Skeletal muscle tissue (tissue), 4 donors: ENCODE measurements around the gene BCL11A. TPM values are rescaled to one million over a fixed set of nuclear protein-coding genes. Genes with fewer than 3 reads are reported as not detected.

Source experiments
- H3K27ac ChIP-seq: one replicate; pipeline ENCODE4 v1.7.0; 2013; ENCODE audit warnings: mild to moderate bottlenecking, low read depth, low read length, inconsistent platforms
- H3K27me3 ChIP-seq, 3 donors: one replicate each; pipeline ENCODE4 v1.7.0; 2013; ENCODE audit warnings: low read length in 3 of 3; ENCODE audit not compliant: control insufficient read depth in 3 of 3, insufficient read depth in 3 of 3
- H3K36me3 ChIP-seq, 3 donors: one replicate each; pipeline ENCODE4 v1.7.0; 2013; ENCODE audit warnings: low read length in 3 of 3; ENCODE audit not compliant: control insufficient read depth in 3 of 3, insufficient read depth in 3 of 3
- H3K4me1 ChIP-seq, 3 donors: one replicate each; pipeline ENCODE4 v1.7.0; 2013; ENCODE audit warnings: low read length in 3 of 3, mild to moderate bottlenecking in 3 of 3; ENCODE audit not compliant: control insufficient read depth in 3 of 3, insufficient read depth in 3 of 3
- H3K4me3 ChIP-seq, 3 donors: one replicate each; pipeline ENCODE4 v1.7.0; 2013; ENCODE audit warnings: low read length in 3 of 3
- H3K9ac ChIP-seq, 3 donors: one replicate each; pipeline ENCODE4 v1.7.0; 2013; ENCODE audit warnings: low read length in 3 of 3, mild to moderate bottlenecking in 3 of 3, moderate library complexity in 2 of 3, low read depth in 1 of 3
- H3K9me3 ChIP-seq, 3 donors: one replicate each; pipeline ENCODE4 v1.7.0; 2013; ENCODE audit warnings: low read length in 3 of 3; ENCODE audit not compliant: control insufficient read depth in 3 of 3
- total RNA-seq: library from RNA; depleted of rRNA; stranded (reverse); fragments of >200 nt; gene quantifications from one replicate; pipeline ENCODE4 v1.2.3, GENCODE V29; 2014
- donor health status: Osteomylitis.

The BCL11A gene
- total RNA-seq, 1 donor from 2014 or later = 4.2 TPM

- no peaks in the 10 kb centered on the region for H3K36me3 ChIP-seq
- H3K27ac ChIP-seq = no peak overlapping the region
- H3K27me3 ChIP-seq = peaks cover 17 to 57% (median 28%) of the 10 kb centered on the region in 3 donors
- H3K4me1 ChIP-seq = no peaks in the 10 kb centered on the region
- no peaks in the 10 kb centered on the region for H3K9me3 ChIP-seq
- H3K4me3 ChIP-seq = no peak overlapping the region
- H3K9ac ChIP-seq = no peak overlapping the region
Observed at GRCh38 chr2:60535685-60536312, 17.7 kb downstream of the BCL11A start.

- Histone ChIP-seq H3K9me3 (no peaks in the 10 kb centered on the region), H3K9ac (no peak overlapping the region), H3K4me3 (no peak overlapping the region), H3K36me3 (no peaks in the 10 kb centered on the region), H3K4me1 (no peaks in the 10 kb centered on the region), H3K27me3 (peaks cover 13 to 52% (median 31%) of the 10 kb centered on the region in 3 donors), H3K27ac (no peak overlapping the region)
Observed at GRCh38 chr2:60534892-60535684, 18.4 kb downstream of the BCL11A start.

DNA sequence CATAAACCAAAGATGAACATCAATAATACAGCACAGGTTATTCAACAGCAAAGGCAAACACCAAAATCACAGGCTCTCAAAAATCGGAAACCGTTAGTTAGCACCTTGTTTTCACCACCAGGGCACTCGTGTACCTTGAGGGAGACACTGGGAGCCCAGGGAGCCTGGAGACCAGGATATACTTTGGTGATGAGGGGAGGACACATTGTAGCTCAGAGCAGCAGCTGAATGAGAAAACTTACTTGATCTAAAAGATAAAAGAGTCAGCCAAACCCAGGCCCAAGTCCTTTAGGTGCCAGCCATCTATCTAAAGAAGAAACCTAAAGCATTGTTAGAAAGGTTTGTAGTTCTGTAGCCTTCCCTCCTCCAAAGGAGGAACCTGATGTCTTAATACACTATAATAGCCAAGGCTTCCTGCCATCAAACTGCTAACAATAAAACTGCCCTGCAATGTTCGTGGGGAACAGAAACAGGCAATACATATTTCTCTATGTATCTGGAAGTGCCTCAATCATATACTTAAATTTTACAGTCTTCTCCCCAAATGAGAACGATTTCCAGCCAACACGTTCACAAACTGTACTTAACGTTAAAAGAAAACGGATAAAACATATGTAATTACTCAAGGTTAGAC lies 19.3 kb downstream of the BCL11A start:
- Histone ChIP-seq H3K9me3 (no peaks in the 10 kb centered on the region), H3K27me3 (peaks cover 12 to 54% (median 31%) of the 10 kb centered on the region in 3 donors), H3K4me1 (no peaks in the 10 kb centered on the region), H3K36me3 (no peaks in the 10 kb centered on the region), H3K9ac (no peak overlapping the region), H3K27ac (no peak overlapping the region), H3K4me3 (no peak overlapping the region)

DNA sequence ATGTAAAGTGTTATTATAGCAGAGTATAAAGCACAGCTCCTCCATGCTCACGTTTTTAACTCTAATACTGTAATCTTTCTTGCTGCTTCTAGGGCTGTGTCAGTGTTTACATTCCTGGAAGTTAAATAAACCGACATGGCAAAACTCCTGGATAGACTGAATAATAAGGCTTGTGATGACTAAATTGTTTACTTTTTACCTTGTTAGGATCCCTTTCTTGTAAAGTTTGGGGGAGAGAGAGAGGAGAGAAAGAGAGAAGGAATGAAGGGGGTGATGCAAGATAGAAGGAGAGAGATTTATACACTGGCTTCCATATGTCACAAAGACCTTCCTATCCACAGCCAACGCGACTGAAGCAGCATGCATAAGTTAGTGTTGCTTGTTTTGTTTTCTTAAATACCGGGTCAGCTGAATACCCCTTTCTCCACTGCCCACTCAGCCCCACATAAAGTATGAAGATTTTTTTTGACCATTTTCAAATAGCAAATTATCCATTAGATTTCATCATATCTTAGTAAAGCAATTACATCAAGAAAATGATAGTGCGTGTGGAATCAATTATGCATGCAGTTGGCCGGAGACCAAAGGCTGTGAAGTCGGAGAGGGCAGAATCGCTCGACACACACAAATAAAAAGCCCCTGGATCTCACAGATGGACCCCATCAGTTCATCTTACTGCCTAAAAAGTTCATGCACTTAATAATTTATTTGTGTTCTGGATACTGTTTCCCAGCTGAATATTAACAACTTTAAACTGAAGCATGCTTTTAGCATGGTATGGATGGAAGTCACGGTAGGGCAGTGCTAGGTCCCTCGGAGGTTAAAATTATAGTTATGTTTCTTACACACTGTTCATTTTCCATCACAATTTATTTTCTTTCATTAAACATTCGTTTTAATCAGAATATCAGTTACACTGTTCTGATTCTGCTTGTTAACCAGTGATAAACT lies 20.1 kb downstream of the BCL11A start:
- H3K9me3 ChIP-seq = no peaks in the 10 kb centered on the region
- peaks cover 6 to 57% (median 35%) of the 10 kb centered on the region in 3 donors for H3K27me3 ChIP-seq
- H3K4me1 ChIP-seq = no peaks in the 10 kb centered on the region
- H3K36me3 ChIP-seq = no peaks in the 10 kb centered on the region
- H3K4me3 ChIP-seq = no peak overlapping the region
- no peak overlapping the region for H3K9ac ChIP-seq
- H3K27ac ChIP-seq = no peak overlapping the region

- no peaks in the 10 kb centered on the region for H3K4me1 ChIP-seq
- no peaks in the 10 kb centered on the region for H3K36me3 ChIP-seq
Observed at GRCh38 chr2:60532421-60532820, 21.0 kb downstream of the BCL11A start.

DNA sequence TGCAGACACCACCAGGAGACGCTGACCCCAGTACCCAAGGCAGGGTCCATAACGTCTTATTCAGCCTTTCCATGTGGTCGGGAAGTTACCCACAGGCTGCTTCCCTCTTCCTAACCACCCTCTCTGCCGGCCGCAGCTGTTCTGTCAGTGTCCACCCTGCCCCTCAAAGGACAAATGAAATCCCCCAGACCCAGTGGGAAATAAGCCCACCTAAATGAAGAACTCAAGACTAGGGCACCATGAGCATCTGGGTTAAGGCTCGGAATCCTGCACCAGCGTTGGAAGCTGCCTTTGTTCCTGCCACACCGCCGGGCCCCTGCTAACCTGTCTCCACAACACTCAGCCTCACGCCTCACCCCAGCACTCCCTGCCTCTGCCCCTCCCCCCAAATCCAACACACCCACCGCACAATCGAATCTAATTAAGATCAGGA lies 21.7 kb downstream of the BCL11A start:
- Histone ChIP-seq H3K9ac (no peak overlapping the region), H3K36me3 (no peaks in the 10 kb centered on the region), H3K9me3 (no peaks in the 10 kb centered on the region), H3K4me3 (no peak overlapping the region), H3K27ac (no peak overlapping the region), H3K4me1 (no peaks in the 10 kb centered on the region), H3K27me3 (peaks cover 6 to 63% (median 35%) of the 10 kb centered on the region in 3 donors)

More at GRCh38 chr2:60532421-60532820, 21.0 kb downstream of the BCL11A start:
- Histone ChIP-seq H3K9ac (no peak overlapping the region), H3K27ac (no peak overlapping the region), H3K27me3 (peaks cover 6 to 57% (median 35%) of the 10 kb centered on the region in 3 donors), H3K4me3 (no peak overlapping the region), H3K9me3 (no peaks in the 10 kb centered on the region)

DNA sequence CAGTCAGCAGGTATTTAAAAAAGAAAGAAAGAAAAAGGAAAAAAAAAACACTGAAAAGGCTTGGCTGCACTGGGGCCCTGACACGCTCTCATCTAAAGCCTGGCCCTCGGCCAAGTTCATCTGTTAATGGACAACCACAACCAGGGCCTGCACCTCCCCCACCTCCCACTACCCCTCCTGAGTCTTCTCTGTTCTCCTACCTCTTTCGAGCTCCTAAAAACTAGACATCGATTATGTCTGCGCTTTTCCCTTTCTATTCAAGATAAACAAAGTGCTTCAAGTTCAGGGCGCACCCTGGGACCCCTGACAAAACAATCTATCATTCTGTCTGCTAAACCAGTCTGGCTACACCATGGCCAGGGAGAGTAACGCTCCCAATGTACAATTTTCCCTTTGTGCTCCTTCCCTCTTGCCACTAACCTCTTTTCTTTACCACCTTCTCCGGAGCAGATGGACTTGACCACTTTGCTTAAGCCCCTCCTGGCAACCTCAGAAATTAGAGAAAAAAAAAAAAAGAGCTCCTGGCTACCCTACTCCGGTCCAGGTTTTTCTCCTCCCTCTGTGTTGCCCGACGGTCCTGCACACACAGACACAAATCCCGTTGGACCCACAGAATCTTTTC lies 22.7 kb downstream of the BCL11A start:
- H3K27me3 ChIP-seq = peaks cover 6 to 59% (median 33%) of the 10 kb centered on the region in 3 donors
- no peak overlapping the region for H3K27ac ChIP-seq
- H3K4me1 ChIP-seq = no peaks in the 10 kb centered on the region
- H3K9ac ChIP-seq = no peak overlapping the region
- H3K4me3 ChIP-seq = no peak overlapping the region
- no peaks in the 10 kb centered on the region for H3K36me3 ChIP-seq
- H3K9me3 ChIP-seq = no peaks in the 10 kb centered on the region

DNA sequence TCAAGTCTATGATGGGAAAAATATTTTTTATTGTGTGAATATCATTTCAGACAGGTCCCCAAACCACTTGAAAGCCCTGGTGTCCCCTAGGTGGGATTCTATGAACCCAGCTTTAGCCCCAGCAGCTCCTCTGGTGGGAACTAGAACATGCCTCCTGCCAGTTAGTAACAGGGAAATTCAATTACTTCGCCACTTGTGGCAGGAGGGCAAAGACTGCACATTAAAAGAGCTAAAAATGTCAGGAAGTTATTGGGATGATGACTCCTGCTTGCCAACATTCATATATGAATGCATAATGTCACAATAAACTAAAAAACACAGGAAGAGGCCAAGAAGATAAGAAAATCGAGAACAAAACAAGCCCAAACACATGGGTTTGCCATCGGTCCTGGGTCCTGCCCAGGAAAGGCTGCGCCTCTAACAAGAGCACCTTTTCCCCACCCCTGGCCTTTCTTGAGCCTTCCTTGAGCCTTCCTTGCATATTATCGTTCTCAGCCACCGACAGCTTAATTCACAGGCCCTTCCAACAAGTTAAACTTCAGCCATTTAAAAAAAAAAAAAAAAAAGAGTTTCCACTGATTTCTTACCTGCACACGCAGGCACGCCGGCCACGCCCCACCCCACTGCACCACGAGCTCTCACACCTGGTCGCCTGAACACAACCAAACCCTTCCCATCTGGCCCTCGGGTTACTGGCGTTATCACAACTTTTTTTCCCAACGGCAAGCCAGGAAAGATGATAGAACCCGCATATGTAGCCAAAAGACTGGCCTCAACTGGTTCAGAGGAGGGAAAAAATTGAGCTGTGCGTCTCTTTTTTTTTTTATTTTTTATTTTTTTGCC lies 23.4 kb downstream of the BCL11A start:
- Histone ChIP-seq H3K27me3 (peaks cover 6 to 53% (median 29%) of the 10 kb centered on the region in 3 donors), H3K36me3 (no peaks in the 10 kb centered on the region), H3K9me3 (no peaks in the 10 kb centered on the region), H3K4me1 (no peaks in the 10 kb centered on the region), H3K4me3 (no peak overlapping the region), H3K27ac (no peak overlapping the region), H3K9ac (no peak overlapping the region)
